ENCODE results near the gene RPL27A. TPM values are rescaled to one million over a fixed set of nuclear protein-coding genes. Genes with fewer than 3 reads are reported as not detected.
A peak's percentile ranks its signal among the peaks of the same experiment; 100 is the strongest.

RPL27A gene
- total RNA-seq, 1 donor from 2014 or later: 1,130 TPM

DNA sequence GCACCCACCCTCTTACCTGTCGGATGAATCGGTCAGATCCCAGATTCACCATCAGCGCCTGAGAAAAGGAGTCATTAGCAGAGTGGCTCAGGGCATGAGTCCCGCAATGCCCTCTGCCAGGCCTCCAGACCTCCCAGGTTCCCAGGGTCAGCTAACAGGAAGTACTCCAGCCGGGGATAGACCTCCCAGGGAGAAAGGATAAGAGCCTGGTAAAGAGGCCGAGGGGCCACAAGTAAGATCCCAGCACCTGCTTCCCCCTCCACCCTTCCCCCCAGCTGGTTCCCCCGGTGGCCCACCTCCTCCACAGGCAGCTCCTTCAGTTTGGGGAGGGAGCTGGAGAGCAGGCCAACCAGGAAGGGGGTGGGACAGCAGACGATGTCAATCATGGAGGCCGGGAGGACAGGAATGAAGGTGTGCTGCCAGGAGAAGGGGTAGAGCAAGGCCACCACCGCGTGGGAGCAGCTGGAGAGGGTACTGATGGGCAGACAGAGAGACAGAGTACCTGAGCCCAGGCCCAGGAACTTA is 16.4 kb downstream of the RPL27A start:
- DNase-seq (ENCODE audit: low read depth in 2 of 2): no peak

DNA sequence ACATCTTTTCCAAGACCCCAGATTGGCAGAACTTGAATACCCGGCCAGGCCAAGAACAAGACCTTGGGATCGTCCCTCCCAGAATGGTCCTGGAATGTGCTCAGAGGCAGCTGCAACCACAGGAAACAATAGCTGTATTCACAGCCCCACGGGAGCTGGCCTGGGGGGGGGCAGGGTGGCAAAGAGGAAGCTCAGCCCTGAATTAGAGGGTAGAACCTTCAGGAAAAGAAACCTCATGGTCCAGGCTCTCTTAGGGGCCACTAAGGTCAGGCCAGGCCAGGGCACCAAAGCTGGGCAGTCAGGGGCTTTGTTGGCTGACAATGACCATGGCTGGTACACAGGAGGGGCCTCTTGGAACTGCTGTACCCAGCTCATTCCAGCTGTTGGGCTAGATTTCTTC is 17.3 kb downstream of the RPL27A start:
- peak; percentile 40 to 54 for DNase-seq (ENCODE audit: low read depth in 2 of 2)

DNA sequence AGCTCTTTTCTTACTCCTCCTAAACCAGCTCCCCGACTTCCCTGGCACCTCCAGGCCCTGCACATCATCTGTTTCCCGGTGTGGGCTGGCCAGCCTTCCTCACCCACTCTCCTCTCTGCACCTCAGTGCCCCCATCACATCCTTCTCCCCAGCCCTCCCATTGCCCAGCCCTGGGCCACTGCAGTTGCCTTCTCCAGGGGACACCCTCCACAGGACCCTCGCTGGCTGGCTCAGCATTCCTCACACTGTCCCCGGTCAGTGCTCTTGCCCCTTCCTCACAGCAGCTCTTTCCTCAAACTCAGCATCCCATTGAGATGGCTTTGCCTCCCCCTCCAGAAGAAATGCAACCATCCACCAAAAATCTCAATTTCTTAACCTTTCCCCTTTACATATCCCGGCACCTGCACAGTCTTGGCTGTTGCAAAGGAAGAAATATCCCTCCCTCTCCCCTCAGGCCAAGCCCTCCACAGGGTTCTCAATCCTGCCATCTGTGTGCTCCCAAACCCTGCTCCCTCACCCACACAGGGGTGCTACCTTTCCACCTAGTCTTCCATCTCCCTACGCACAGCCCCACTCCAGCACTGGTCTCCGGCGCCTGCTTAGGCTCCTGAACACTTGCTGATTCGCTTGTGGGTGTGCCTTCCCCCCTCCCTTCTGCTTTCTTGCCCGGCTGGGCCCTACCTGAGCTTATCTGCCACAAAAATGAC is 19.5 kb downstream of the RPL27A start:
- no peak for DNase-seq (ENCODE audit: low read depth in 2 of 2)

DNA sequence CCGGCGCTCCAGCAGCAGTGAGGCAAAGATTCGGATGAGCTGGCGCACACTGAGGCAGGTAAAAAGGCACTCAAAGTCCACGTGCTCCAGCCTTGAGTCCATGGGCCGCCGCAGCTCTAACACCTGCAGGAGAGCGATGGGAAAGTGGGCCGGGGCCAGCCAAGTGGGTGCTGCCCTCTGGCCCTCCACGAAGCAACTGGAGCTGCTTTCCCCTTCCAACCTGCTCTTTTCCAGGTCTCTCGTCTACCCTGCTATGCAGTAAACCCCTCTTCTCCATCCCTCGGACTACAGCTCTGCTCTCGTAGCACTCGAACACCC is 20.0 kb downstream of the RPL27A start:
- DNase-seq (ENCODE audit: low read depth in 2 of 2): no peak

DNA sequence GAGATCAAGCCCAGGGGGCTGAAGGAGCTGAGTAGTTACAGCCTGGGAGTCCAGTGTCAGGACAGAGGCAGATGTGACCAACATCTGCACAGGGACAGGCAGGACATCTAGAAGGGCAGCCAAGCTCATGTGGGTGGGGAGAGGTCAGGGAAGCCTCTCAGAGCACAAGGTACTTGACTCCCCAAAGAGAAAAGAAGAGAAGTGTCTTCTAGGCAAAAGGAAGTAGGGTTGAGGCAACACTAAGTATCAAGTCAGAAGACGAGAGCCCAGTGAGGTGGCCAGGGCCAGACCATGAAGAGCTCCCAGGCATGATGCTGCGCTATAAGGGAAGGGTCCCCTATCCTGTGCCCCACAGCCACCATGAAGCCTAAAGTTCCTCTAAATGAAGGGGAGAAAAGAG is 21.5 kb downstream of the RPL27A start:
- DNase-seq (ENCODE audit: low read depth in 2 of 2): no peak

GRCh38 chr11:8705146-8705545 is 22.6 kb downstream of the RPL27A start:
- no peak for DNase-seq (ENCODE audit: low read depth in 2 of 2)

- DNase-seq (ENCODE audit: low read depth in 2 of 2): no peak
Observed at GRCh38 chr11:8706673-8707432, 24.3 kb downstream of the RPL27A start.

DNA sequence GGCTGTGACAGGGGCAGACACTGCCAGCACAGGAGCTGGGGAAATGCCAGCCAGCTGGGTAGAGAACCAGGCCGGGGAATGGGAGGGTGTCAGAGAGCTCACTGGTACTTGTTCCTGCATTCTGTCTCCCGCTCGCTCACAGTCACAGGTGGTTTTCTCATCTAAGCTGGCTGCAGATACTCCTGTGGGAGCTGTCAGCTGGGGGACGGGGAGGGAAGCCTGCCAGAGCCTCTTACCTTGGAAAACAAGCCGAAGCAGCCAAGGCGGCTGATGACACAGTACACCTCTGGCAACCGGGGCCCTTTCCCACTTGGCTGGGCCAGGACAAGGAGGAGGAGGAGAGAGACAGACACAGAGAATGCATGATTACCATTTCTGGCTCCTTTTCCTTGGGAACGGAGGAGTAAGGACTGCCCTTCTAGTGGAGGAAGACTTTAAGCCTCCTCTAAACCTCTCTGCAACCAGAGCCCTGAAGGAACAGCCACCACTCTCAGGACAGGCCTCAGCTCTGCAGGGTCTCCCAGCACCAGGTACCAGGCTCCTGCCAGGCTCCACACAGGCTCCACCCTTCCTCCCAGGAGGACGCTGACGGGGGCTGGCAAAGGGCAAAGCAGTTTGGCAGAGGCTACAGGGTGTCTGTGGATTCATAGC is 25.1 kb downstream of the RPL27A start:
- no peak for DNase-seq (ENCODE audit: low read depth in 2 of 2)

- DNase-seq (ENCODE audit: low read depth in 2 of 2): peak in 1 of 2 donors; percentile 69
Observed at GRCh38 chr11:8709002-8709672, 26.5 kb downstream of the RPL27A start.

DNA sequence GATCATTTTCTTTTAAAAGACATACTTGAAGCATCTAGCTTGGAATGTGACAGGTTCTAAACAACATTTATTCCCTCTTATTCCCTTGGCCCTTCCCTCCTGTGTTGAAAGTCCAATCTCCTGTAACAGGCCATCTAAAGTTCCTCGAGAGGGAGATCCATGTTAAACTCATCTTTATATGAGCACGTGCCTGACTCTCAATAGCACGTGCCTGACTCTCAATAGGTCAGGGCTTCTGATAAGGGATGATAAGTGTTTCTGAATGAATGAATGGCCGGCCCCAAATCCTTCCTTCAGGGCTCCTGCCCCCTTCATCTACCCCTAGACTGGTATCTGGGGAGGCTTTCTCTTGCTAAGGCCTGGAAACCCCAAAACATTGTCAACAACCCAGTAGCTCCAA is 27.2 kb downstream of the RPL27A start:
- DNase-seq (ENCODE audit: low read depth in 2 of 2): no peak

GRCh38 chr11:8711895-8712442 is 29.4 kb downstream of the RPL27A start:
- no peak for DNase-seq (ENCODE audit: low read depth in 2 of 2)

DNA sequence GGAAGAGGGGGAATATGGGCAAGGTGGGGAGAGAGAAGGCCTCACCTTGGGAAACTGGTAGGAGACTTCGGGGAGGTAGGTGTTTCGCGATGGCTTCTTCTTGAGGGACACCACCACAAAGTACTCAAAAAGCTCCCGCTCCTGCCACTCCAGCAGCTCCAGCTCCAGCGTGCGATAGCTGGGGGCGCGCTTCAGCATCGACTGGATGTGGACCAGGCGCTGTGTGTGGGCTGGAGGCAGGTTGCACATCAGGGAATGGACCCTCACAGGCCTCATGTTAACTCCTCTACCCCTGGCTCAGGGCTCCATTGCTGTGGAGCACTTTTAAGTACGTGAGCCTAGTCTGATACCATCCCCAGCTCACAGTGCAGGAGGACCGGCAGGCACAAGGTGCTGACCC is 29.9 kb downstream of the RPL27A start:
- DNase-seq (ENCODE audit: low read depth in 2 of 2): no peak

DNA sequence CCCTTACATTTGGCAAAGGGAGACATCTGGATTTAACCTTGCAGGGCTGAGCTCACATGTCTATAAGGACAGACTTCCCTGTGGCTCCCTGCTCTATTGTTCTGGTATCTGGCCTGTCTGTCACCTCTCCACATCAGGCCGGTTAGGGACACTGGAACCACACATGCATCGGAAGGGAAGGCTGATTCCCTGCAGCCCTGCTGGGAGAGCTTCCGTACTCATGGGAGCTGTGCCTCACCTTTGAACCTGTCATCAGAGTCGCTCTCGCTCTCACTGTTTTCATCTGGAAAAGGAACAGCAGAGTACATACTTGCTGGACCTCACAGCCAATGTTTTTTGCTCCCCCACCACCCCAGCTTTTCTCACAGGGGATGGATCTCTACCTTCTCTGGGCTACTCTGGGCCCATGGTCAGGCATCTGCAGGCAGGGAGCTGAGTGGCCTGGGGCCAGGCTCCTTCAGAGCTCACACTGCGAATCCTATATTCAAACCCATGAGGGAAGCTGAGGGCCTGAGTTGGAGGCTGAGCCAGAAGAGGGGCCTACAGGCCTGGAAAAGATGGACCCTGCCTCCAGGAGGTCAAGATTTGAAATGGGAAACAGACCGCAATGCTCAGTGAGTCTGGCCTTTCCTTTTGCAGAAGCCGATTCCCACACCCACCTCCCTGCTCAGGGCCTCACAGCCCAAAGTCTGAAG is 31.3 kb downstream of the RPL27A start:
- DNase-seq (ENCODE audit: low read depth in 2 of 2): peak in 1 of 2 donors; percentile 61

GRCh38 chr11:8714622-8715225 is 32.1 kb downstream of the RPL27A start:
- peak; percentile 24 to 42 for DNase-seq (ENCODE audit: low read depth in 2 of 2)

DNA sequence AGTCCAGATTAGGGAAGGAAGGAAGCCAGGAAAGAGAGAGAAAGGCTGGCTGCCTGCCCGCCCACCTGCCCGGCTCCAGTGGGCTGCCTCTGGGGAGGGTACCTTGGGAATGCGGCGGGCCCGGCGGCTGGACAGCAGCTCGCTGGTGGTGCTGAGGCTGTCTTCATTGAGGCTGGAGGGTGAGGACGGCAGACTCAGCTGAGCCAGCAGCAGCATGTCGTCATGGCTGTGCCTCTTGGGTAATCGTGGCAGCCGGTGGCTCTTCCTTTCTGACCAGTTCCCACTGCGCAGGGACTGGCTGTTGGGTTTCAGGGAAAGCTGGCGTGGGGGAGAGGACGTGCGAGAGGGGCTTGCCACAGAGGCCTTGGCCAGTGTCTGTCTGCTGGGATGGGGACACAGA is 32.9 kb downstream of the RPL27A start:
- peak in 1 of 2 donors; percentile 51 for DNase-seq (ENCODE audit: low read depth in 2 of 2)

DNA sequence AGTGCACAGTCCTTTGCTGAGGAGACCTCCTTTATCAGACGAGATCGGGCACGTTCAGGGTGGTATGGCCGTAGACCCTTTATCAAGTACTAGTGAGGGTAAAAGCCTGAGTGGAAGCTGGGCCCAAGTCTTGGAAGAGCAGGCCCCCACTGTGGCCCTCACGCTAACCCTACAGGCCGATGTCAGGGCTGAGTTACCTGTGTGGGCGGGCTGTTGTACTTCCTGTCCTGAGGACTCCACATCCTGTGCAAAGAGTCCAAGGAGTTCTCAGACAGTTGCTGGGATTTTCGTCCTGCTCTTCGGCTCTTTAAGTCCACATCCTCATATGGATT is 34.9 kb downstream of the RPL27A start:
- DNase-seq (ENCODE audit: low read depth in 2 of 2): peak in 1 of 2 donors; percentile 13

- DNase-seq (ENCODE audit: low read depth in 2 of 2): peak; percentile 65 to 84
Observed at GRCh38 chr11:8717876-8718753, 35.5 kb downstream of the RPL27A start.

DNA sequence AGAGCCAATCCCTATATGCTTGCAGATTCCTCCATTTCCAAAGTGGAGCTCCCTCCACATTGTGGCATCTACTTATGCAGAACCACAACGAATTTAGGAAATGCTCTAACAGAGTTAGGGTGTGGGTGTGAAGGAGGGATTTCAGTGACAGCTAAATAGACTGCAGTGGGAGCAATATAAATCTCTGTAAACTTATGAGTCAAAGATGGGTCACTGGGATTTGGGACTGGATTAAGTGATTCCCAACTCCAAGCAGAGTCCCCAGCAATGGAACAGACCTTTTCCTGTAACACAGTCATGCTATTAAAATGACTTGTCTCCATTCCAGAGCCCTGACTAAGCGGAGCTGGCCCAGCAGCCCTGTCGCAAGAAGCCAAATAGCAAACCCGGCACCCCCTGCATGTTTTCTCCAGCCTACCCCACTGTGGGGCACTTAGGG is 36.6 kb downstream of the RPL27A start:
- peak; percentile 62 to 80 for DNase-seq (ENCODE audit: low read depth in 2 of 2)

DNA sequence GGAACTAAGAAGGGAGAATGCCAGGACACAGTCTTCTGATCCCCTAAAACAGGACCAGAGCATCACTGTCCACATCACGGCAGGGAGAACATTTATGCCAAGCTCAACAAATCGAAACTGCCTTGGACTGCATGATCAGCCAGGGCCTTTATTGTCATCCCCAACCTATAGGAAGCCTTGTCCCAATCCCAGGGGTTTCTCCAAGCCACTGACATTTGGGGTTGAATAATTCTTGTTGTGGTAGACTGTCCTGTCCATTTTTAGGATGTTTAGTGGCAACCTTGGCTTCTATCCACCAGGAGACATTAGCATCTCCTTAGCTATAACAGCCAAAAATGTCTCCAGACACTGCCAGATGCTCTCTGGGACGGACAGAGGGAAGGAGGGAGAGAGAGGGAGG is 37.1 kb downstream of the RPL27A start:
- DNase-seq (ENCODE audit: low read depth in 2 of 2): no peak

DNA sequence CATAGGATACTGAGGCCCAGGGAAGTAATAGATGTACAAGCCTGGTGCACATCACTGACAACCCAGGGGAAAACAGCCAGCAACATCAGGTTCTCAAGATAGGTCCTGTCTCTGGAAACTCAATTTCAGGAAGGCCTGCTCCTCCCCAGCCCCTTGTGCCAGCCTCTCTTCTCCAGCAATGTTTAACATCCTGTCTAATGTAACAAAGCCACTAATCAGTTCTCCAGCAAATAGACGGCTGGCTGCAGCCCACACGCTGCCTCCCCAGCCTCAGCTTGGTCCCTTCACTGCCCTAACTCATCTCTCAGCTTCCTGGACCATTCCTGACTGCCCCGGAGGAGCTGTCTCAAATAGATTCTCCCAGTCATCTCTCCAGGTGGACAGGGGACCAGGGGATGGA is 37.8 kb downstream of the RPL27A start:
- no peak for DNase-seq (ENCODE audit: low read depth in 2 of 2)
